Measurements from ENCODE around the gene CTIF. TPM values are rescaled to one million over a fixed set of nuclear protein-coding genes. Genes with fewer than 3 reads are reported as not detected.

The CTIF gene
- total and polyA plus RNA-seq, 2 experiments from 2014 or later: 8.6 to 14.4 TPM

DNA sequence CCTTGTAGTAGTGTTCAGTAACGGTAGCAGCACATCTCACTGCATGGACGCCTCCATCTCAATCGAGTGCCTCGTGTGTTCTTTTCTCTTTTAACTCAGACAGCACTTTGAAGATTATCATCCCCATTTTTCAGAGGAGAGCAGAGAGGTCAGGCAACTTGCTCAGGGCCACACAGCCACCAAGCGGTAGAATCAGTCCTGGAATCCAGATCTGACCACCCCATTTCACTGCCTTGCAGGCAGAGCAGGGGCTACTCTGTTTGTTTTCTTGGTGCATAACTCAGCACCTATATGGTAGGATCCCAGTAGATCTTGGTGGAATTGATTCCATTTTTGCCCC, 282.4 kb downstream of the CTIF start:
- ATAC-seq: no peak
- Histone ChIP-seq H4K20me1 (replicated peaks; ENCODE audit: insufficient read depth) (0 out of 2 replicates have a peak, but pooled peaks cover 2% of the 10 kb centered on the region), H3F3A (replicated peaks; ENCODE audit: low read depth) (no peaks in the 10 kb centered on the region), H3K27me3 (ENCODE audit: insufficient read depth) (no peaks in the 10 kb centered on the region), H3K4me2 (no peak overlapping the region), H3K4me3 (no peak overlapping the region), H3K36me3 (ENCODE audit: insufficient read depth) (no peaks in the 10 kb centered on the region), H3K9me2 (ENCODE audit: insufficient read depth) (no peaks in the 10 kb centered on the region), H3K4me1 (ENCODE audit: insufficient read depth) (0 out of 2 replicates have a peak, but pooled peaks cover 2% of the 10 kb centered on the region), H2AFZ (no peak overlapping the region), H3K27ac (ENCODE audit: low read depth) (no peak overlapping the region), H3K79me2 (replicated peaks; ENCODE audit: insufficient read depth) (no peaks in the 10 kb centered on the region)
- Mint-ChIP-seq H3K4me3 (no peak overlapping the region), H3K36me3 (ENCODE audit: low read depth) (peaks cover 7% of the 10 kb centered on the region), H3K27ac (no peak overlapping the region), H3K4me1 (peaks cover 7% of the 10 kb centered on the region; the same call in 2 of the 3 replicates), H3K27me3 (ENCODE audit: insufficient read depth, low read depth, poor library complexity) (peaks cover 11% of the 10 kb centered on the region), H3K9me3 (peaks cover 8% of the 10 kb centered on the region; the same call in 2 of the 3 replicates)
- TF ChIP-seq, protein P1, sequence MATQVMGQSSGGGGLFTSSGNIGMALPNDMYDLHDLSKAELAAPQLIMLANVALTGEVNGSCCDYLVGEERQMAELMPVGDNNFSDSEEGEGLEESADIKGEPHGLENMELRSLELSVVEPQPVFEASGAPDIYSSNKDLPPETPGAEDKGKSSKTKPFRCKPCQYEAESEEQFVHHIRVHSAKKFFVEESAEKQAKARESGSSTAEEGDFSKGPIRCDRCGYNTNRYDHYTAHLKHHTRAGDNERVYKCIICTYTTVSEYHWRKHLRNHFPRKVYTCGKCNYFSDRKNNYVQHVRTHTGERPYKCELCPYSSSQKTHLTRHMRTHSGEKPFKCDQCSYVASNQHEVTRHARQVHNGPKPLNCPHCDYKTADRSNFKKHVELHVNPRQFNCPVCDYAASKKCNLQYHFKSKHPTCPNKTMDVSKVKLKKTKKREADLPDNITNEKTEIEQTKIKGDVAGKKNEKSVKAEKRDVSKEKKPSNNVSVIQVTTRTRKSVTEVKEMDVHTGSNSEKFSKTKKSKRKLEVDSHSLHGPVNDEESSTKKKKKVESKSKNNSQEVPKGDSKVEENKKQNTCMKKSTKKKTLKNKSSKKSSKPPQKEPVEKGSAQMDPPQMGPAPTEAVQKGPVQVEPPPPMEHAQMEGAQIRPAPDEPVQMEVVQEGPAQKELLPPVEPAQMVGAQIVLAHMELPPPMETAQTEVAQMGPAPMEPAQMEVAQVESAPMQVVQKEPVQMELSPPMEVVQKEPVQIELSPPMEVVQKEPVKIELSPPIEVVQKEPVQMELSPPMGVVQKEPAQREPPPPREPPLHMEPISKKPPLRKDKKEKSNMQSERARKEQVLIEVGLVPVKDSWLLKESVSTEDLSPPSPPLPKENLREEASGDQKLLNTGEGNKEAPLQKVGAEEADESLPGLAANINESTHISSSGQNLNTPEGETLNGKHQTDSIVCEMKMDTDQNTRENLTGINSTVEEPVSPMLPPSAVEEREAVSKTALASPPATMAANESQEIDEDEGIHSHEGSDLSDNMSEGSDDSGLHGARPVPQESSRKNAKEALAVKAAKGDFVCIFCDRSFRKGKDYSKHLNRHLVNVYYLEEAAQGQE (IDR thresholded peaks at IDR 0.05; ENCODE audit: unreplicated experiment): no peak
- TF ChIP-seq, protein P2, sequence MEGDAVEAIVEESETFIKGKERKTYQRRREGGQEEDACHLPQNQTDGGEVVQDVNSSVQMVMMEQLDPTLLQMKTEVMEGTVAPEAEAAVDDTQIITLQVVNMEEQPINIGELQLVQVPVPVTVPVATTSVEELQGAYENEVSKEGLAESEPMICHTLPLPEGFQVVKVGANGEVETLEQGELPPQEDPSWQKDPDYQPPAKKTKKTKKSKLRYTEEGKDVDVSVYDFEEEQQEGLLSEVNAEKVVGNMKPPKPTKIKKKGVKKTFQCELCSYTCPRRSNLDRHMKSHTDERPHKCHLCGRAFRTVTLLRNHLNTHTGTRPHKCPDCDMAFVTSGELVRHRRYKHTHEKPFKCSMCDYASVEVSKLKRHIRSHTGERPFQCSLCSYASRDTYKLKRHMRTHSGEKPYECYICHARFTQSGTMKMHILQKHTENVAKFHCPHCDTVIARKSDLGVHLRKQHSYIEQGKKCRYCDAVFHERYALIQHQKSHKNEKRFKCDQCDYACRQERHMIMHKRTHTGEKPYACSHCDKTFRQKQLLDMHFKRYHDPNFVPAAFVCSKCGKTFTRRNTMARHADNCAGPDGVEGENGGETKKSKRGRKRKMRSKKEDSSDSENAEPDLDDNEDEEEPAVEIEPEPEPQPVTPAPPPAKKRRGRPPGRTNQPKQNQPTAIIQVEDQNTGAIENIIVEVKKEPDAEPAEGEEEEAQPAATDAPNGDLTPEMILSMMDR (conservative IDR thresholded peaks at IDR 0.05; ENCODE audit: low read depth in 2 of 2): no peak
- TF ChIP-seq ZNF331 (CRISPR knock-in tag; IDR thresholded peaks at IDR 0.05; ENCODE audit: low read depth) (no peak), CREB1 (CRISPR knock-in tag; IDR thresholded peaks at IDR 0.05; ENCODE audit: low read depth) (no peak), EZH2 (IDR thresholded peaks at IDR 0.05; ENCODE audit: low read depth, unreplicated experiment) (no peak)
- TF ChIP-seq, protein P3, sequence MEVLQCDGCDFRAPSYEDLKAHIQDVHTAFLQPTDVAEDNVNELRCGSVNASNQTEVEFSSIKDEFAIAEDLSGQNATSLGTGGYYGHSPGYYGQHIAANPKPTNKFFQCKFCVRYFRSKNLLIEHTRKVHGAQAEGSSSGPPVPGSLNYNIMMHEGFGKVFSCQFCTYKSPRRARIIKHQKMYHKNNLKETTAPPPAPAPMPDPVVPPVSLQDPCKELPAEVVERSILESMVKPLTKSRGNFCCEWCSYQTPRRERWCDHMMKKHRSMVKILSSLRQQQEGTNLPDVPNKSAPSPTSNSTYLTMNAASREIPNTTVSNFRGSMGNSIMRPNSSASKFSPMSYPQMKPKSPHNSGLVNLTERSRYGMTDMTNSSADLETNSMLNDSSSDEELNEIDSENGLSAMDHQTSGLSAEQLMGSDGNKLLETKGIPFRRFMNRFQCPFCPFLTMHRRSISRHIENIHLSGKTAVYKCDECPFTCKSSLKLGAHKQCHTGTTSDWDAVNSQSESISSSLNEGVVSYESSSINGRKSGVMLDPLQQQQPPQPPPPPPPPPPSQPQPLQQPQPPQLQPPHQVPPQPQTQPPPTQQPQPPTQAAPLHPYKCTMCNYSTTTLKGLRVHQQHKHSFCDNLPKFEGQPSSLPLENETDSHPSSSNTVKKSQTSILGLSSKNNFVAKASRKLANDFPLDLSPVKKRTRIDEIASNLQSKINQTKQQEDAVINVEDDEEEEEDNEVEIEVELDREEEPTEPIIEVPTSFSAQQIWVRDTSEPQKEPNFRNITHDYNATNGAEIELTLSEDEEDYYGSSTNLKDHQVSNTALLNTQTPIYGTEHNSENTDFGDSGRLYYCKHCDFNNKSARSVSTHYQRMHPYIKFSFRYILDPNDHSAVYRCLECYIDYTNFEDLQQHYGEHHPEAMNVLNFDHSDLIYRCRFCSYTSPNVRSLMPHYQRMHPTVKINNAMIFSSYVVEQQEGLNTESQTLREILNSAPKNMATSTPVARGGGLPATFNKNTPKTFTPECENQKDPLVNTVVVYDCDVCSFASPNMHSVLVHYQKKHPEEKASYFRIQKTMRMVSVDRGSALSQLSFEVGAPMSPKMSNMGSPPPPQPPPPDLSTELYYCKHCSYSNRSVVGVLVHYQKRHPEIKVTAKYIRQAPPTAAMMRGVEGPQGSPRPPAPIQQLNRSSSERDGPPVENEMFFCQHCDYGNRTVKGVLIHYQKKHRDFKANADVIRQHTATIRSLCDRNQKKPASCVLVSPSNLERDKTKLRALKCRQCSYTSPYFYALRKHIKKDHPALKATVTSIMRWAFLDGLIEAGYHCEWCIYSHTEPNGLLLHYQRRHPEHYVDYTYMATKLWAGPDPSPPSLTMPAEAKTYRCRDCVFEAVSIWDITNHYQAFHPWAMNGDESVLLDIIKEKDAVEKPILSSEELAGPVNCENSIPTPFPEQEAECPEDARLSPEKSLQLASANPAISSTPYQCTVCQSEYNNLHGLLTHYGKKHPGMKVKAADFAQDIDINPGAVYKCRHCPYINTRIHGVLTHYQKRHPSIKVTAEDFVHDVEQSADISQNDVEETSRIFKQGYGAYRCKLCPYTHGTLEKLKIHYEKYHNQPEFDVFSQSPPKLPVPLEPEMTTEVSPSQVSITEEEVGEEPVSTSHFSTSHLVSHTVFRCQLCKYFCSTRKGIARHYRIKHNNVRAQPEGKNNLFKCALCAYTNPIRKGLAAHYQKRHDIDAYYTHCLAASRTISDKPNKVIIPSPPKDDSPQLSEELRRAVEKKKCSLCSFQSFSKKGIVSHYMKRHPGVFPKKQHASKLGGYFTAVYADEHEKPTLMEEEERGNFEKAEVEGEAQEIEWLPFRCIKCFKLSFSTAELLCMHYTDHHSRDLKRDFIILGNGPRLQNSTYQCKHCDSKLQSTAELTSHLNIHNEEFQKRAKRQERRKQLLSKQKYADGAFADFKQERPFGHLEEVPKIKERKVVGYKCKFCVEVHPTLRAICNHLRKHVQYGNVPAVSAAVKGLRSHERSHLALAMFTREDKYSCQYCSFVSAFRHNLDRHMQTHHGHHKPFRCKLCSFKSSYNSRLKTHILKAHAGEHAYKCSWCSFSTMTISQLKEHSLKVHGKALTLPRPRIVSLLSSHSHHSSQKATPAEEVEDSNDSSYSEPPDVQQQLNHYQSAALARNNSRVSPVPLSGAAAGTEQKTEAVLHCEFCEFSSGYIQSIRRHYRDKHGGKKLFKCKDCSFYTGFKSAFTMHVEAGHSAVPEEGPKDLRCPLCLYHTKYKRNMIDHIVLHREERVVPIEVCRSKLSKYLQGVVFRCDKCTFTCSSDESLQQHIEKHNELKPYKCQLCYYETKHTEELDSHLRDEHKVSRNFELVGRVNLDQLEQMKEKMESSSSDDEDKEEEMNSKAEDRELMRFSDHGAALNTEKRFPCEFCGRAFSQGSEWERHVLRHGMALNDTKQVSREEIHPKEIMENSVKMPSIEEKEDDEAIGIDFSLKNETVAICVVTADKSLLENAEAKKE (CRISPR knock-in tag; IDR thresholded peaks at IDR 0.05): no peak
- no peak for DNase-seq (ENCODE audit: low spot score)
